ENCODE results near the gene SH3GL1.

GRCh38 chr19:4393947-4394590 is 6.3 kb downstream of the SH3GL1 start:
- TF ChIP-seq CTCF (IDR thresholded peaks at IDR 0.05) (no peak), POLR2A (IDR thresholded peaks at IDR 0.05) (no peak), POLR2AphosphoS5 (IDR thresholded peaks at IDR 0.05) (no peak), EP300 (IDR thresholded peaks at IDR 0.05; ENCODE audit: low read depth) (no peak)
